HG02943 (cell line): Measurements from ENCODE around the gene SKOR1.

Experiments used
- ATAC-seq: cut with Tn5 transposase; IDR thresholded peaks from one replicate; pipeline ENCODE4 v1.9.1; 2021; ENCODE audit warnings: mild to moderate bottlenecking, low read depth, moderate library complexity; ENCODE audit not compliant: unreplicated experiment

SKOR1 gene

GRCh38 chr15:67880651-67881182 lies 55.4 kb downstream of the SKOR1 start:
- ATAC-seq = no peak

- no peak for ATAC-seq
Measured at GRCh38 chr15:67882487-67883233, 57.4 kb downstream of the SKOR1 start.

DNA sequence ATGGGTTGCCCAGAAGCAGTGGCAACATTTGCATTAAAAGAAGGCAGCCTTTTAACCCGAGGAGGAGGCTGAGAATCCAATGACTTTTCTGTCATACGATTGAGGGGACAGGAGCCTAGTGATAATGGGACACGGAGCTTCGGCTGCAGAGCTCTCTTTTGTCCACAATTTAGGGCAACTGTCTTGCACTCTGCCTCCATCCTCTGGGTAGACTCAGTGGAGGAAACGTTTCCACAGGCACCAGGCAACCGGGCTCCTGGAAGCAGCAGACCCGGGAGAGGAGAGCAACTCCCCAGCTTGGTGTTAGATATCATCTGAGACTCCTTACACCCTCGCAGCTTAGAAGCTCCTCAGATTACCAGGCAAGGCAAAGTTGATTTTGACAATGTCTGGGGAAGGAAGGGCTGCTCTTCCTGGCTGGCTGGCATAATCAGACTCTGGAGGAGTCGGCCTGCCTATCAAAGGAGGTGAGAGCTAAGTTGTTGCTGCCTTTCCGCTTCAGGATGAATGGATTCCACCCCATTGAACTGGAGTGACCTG lies 58.0 kb downstream of the SKOR1 start:
- ATAC-seq = no peak

GRCh38 chr15:67884009-67884408 lies 58.7 kb downstream of the SKOR1 start:
- no peak for ATAC-seq
